Neural crest cell (in vitro differentiated cells): ENCODE results near the gene GRAP2. TPM values are rescaled to one million over a fixed set of nuclear protein-coding genes. Genes with fewer than 3 reads are reported as not detected.

Source experiments
- DNase-seq: peaks from one replicate; pipeline ENCODE4 v3.0.0; 2021; ENCODE audit warnings: low read depth, mixed read lengths, low spot score
- H3K27ac Mint-ChIP-seq: one replicate; pipeline ENCODE4 v1.8.0; 2021; ENCODE audit warnings: mild to moderate bottlenecking, mixed read lengths; ENCODE audit not compliant: unreplicated experiment
- H3K27me3 Mint-ChIP-seq: 2 replicates; pipeline ENCODE4 v1.8.0; 2021; ENCODE audit warnings: low read depth, mild to moderate bottlenecking, mixed read lengths
- H3K36me3 Mint-ChIP-seq: 2 replicates; pipeline ENCODE4 v1.8.0; 2021; ENCODE audit warnings: low read depth, mild to moderate bottlenecking, mixed read lengths
- H3K4me1 Mint-ChIP-seq: 2 replicates; pipeline ENCODE4 v1.8.0; 2021; ENCODE audit warnings: mixed read lengths
- H3K4me3 Mint-ChIP-seq: one replicate; pipeline ENCODE4 v1.8.0; 2021; ENCODE audit warnings: mild to moderate bottlenecking, mixed read lengths
- H3K9me3 Mint-ChIP-seq: 2 replicates; pipeline ENCODE4 v1.8.0; 2021; ENCODE audit warnings: mixed read lengths
- CTCF ChIP-seq: fragments of 200-600 bp; sonication (generic); conservative IDR thresholded peaks from 2 replicates; pipeline ENCODE4 v1.5.0; 2021; ENCODE audit warnings: antibody characterized with exemption, mild to moderate bottlenecking
- total RNA-seq: library from RNA; stranded (reverse); gene quantifications from 2 replicates; pipeline ENCODE4 v1.2.1, GENCODE V29; 2021

The GRAP2 gene
- total RNA-seq, 1 donor from 2014 or later = 0.12 TPM

- Mint-ChIP-seq H3K4me1 (peaks cover 9% of the 10 kb centered on the region), H3K9me3 (no peaks in the 10 kb centered on the region), H3K36me3 (no peaks in the 10 kb centered on the region), H3K27ac (no peak overlapping the region), H3K4me3 (no peak overlapping the region), H3K27me3 (peaks cover 21% of the 10 kb centered on the region)
- no peak for DNase-seq
- TF ChIP-seq CTCF = no peak
Observed at GRCh38 chr22:39904862-39905261, 4.0 kb downstream of the GRAP2 start.

GRCh38 chr22:39905687-39906086, 4.8 kb downstream of the GRAP2 start:
- peaks cover 17% of the 10 kb centered on the region for H3K27me3 Mint-ChIP-seq
- H3K27ac Mint-ChIP-seq = no peak overlapping the region
- H3K9me3 Mint-ChIP-seq = no peaks in the 10 kb centered on the region
- H3K36me3 Mint-ChIP-seq = no peaks in the 10 kb centered on the region
- H3K4me3 Mint-ChIP-seq = no peak overlapping the region
- no peak for DNase-seq
- peaks cover 9% of the 10 kb centered on the region for H3K4me1 Mint-ChIP-seq
- no peak for TF ChIP-seq CTCF

GRCh38 chr22:39906207-39906606, 5.3 kb downstream of the GRAP2 start:
- Mint-ChIP-seq H3K36me3 (no peaks in the 10 kb centered on the region), H3K27ac (no peak overlapping the region), H3K4me3 (no peak overlapping the region), H3K9me3 (no peaks in the 10 kb centered on the region), H3K27me3 (peaks cover 12% of the 10 kb centered on the region), H3K4me1 (peaks cover 9% of the 10 kb centered on the region)
- TF ChIP-seq CTCF = no peak
- no peak for DNase-seq

- no peak for TF ChIP-seq CTCF
- Mint-ChIP-seq H3K27ac (no peak overlapping the region), H3K4me1 (peaks cover 9% of the 10 kb centered on the region), H3K4me3 (no peak overlapping the region), H3K9me3 (no peaks in the 10 kb centered on the region), H3K36me3 (no peaks in the 10 kb centered on the region), H3K27me3 (peaks cover 6% of the 10 kb centered on the region)
- no peak for DNase-seq
Observed at GRCh38 chr22:39907047-39907446, 6.2 kb downstream of the GRAP2 start.

- H3K4me3 Mint-ChIP-seq = no peak overlapping the region
- H3K27me3 Mint-ChIP-seq = peaks cover 3% of the 10 kb centered on the region
- H3K4me1 Mint-ChIP-seq = peaks cover 9% of the 10 kb centered on the region
Observed at GRCh38 chr22:39907605-39908097, 6.8 kb downstream of the GRAP2 start.

More at GRCh38 chr22:39907605-39908097, 6.8 kb downstream of the GRAP2 start:
- Mint-ChIP-seq H3K9me3 (no peaks in the 10 kb centered on the region), H3K27ac (no peak overlapping the region), H3K36me3 (no peaks in the 10 kb centered on the region)
- TF ChIP-seq CTCF = no peak
- no peak for DNase-seq
